Urinary bladder (tissue), 4 donors: ENCODE results near the gene RPA3. TPM values are rescaled to one million over a fixed set of nuclear protein-coding genes. Genes with fewer than 3 reads are reported as not detected.

Source experiments
- DNase-seq: peaks from one replicate; pipeline ENCODE4 v3.0.0-alpha.2; 2015; ENCODE audit errors: extremely low spot score
- H3K27ac ChIP-seq: one replicate; pipeline ENCODE4 v1.5.1; 2013; ENCODE audit warnings: low read depth, mild to moderate bottlenecking, moderate library complexity
- H3K36me3 ChIP-seq: one replicate; pipeline ENCODE4 v1.6.1; 2013; ENCODE audit warnings: mild to moderate bottlenecking, moderate library complexity; ENCODE audit not compliant: insufficient read depth
- H3K4me1 ChIP-seq: one replicate; pipeline ENCODE4 v1.6.1; 2013; ENCODE audit warnings: mild to moderate bottlenecking, moderate library complexity; ENCODE audit not compliant: insufficient read depth
- H3K4me3 ChIP-seq: one replicate; pipeline ENCODE4 v1.5.1; 2013; ENCODE audit warnings: low read depth, low read length
- WGBS: extraction: QIAGEN DNeasy Blood & Tissue Kit; methylation state at CpG from one replicate; pipeline ENCODE4 v1.1.7; 2013; 5-methylcytosine and 5-hydroxymethylcytosine counted together
- polyA plus RNA-seq: library from polyadenylated mRNA; stranded (reverse); fragments of 200-250 nt; gene quantifications from one replicate; pipeline ENCODE4 v1.2.3, GENCODE V29; 2013
- total RNA-seq: library from RNA; depleted of rRNA; stranded (reverse); fragments of >200 nt; gene quantifications from one replicate; pipeline ENCODE4 v1.2.3, GENCODE V29; 2014
- donor health status: healthy with polysubstance abuse.
- donor health status: healthy.

The RPA3 gene
- total and polyA plus RNA-seq, 2 donors, result 18.3 to 21.6 TPM

DNA sequence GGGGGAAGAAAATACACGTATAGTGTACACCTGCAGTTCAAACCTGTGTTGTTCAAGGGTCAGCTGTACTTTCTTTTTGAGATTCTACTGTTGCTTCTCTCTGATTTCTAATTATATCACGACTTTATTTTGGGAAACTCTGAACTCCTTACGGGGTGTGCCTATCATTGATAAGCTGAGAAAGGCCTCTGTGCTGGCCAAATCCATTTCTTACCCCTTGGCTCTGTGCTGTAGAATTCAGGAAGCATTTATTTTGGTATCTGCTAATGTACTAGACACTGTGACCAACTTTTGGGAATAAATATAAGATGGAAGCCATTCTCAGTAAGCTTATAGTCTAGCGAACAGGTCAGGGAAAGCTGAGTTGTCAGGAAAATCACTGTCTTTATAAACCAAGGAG is 26.9 kb upstream of the RPA3 start:
- Histone ChIP-seq H3K4me3 (no peak overlapping the region), H3K4me1 (no peaks in the 10 kb centered on the region), H3K27ac (no peak overlapping the region), H3K36me3 (peaks cover 2% of the 10 kb centered on the region)
- no peak for DNase-seq
- 66% methylated on average over 4 of the region's 4 CpGs for WGBS

DNA sequence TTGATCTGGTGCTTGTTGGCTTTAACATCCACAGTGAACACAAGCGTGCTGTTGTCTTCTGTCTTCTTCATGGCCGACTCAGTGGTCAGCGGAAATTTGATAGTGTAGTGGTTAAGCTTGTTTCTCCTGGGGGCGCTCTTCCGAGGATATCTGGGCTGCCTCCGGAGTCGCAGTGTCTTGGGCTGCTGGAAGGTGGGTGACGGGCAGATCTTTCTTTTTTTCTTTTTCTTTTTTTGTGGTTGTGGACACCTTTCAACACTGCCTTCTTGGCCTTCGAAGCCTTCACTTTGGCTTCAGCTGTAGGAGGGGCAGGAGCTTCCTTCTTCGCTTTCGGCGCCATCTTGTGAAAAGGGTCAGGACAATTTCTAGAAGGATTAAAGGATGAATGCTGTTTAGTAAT is 23.8 kb upstream of the RPA3 start:
- 97% methylated on average over 12 of the region's 12 CpGs for WGBS
- Histone ChIP-seq H3K4me3 (no peak overlapping the region), H3K36me3 (peaks cover 2% of the 10 kb centered on the region), H3K4me1 (no peaks in the 10 kb centered on the region), H3K27ac (no peak overlapping the region)
- DNase-seq, result no peak

GRCh38 chr7:7740037-7740355 is 21.6 kb upstream of the RPA3 start:
- WGBS, result 85% methylated on average over 2 of the region's 2 CpGs
- peaks cover 2% of the 10 kb centered on the region for H3K36me3 ChIP-seq
- H3K27ac ChIP-seq, result no peak overlapping the region
- H3K4me1 ChIP-seq, result no peaks in the 10 kb centered on the region
- no peak overlapping the region for H3K4me3 ChIP-seq
- no peak for DNase-seq

- no peak overlapping the region for H3K4me3 ChIP-seq
- WGBS, result 76% methylated on average over 4 of the region's 4 CpGs
- peaks cover 2% of the 10 kb centered on the region for H3K36me3 ChIP-seq
- no peak for DNase-seq
- no peak overlapping the region for H3K27ac ChIP-seq
- H3K4me1 ChIP-seq, result no peaks in the 10 kb centered on the region
Measured at GRCh38 chr7:7739204-7740036, 21.0 kb upstream of the RPA3 start.

DNA sequence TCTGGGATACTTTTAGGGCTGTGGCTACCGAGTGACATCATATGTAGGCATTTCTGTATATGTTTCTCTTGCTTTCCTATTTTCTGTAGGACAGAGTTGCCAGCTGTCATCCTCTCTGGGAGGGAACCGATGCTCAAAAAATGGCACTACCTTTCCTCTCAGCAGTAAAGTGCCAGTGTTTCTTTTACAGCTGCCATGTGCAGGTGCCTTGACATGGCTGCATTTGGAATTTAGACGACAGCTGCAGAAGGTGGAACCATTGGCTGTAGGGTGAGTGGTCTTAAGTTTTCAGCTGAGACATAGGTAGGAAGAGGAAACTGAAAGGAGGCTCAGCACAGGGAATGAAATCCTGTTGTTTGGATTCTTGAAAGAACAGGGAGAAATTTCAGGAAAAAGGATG is 20.2 kb upstream of the RPA3 start:
- 90% methylated on average over 3 of the region's 3 CpGs for WGBS
- Histone ChIP-seq H3K4me1 (no peaks in the 10 kb centered on the region), H3K36me3 (no peaks in the 10 kb centered on the region), H3K4me3 (no peak overlapping the region), H3K27ac (no peak overlapping the region)
- DNase-seq, result no peak

DNA sequence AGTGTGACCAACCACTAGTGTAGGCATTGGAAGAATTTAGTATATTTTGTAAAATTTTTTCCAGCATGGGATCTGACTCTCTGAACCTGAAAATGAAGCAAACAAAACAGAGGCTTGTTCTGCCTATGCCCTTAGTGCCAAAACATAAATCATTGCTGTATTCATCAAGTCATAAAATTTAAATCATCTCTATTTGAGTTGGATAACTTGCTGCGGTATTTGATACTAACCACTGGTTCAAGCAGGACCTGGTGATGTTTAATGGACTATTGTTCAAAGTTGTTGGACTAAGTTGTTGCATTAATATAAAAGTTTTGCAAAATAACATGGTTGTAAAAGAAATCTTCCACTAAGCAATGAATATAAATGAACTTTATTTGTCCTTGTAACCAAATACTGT is 19.8 kb upstream of the RPA3 start:
- 62% methylated on average over 1 of the region's 1 CpG for WGBS
- Histone ChIP-seq H3K4me1 (no peaks in the 10 kb centered on the region), H3K4me3 (no peak overlapping the region), H3K36me3 (no peaks in the 10 kb centered on the region), H3K27ac (no peak overlapping the region)
- DNase-seq, result no peak

- no peak for DNase-seq
- H3K27ac ChIP-seq, result no peak overlapping the region
Measured at GRCh38 chr7:7737674-7738073, 19.3 kb upstream of the RPA3 start.

GRCh38 chr7:7736671-7737070 is 18.3 kb upstream of the RPA3 start:
- no peak for DNase-seq
- Histone ChIP-seq H3K36me3 (no peaks in the 10 kb centered on the region), H3K27ac (no peak overlapping the region), H3K4me1 (no peaks in the 10 kb centered on the region), H3K4me3 (no peak overlapping the region)
- WGBS, result 94% methylated on average over 2 of the region's 2 CpGs

More at GRCh38 chr7:7737674-7738073, 19.3 kb upstream of the RPA3 start:
- no peaks in the 10 kb centered on the region for H3K36me3 ChIP-seq
- H3K4me1 ChIP-seq, result no peaks in the 10 kb centered on the region
- H3K4me3 ChIP-seq, result no peak overlapping the region

DNA sequence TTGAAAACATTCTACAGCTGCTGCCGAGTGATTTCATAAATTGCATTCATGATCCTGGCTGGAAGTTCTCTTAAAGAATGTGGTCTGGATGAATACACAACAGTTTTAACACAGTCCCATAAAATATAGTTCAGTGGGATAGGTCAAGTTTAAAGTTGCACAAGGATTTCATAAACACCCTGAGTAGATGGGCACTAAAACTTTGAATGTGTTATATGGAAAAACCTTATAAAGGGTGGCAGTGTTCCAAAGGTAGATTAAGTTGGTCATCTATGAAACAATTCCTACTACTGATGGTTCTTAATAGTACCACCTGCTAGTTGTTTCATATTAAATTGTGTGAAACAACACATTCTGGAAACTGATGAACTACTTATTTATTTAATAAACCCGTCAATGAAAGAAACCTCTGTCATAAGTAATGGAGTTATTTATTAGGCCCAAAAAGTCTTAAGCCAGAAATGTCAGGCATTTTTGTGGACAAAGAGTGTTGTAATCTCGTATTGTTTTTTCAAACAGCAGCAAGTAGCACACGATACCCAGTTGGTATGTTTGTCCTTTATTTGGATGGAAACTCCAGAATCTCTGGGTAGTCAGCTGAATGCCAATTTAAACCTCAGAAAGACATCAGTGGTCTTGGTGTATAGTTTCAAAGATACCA is 14.3 kb upstream of the RPA3 start:
- 46% methylated on average over 4 of the region's 4 CpGs for WGBS
- Histone ChIP-seq H3K4me3 (no peak overlapping the region), H3K4me1 (no peaks in the 10 kb centered on the region), H3K27ac (no peak overlapping the region), H3K36me3 (no peaks in the 10 kb centered on the region)
- no peak for DNase-seq

DNA sequence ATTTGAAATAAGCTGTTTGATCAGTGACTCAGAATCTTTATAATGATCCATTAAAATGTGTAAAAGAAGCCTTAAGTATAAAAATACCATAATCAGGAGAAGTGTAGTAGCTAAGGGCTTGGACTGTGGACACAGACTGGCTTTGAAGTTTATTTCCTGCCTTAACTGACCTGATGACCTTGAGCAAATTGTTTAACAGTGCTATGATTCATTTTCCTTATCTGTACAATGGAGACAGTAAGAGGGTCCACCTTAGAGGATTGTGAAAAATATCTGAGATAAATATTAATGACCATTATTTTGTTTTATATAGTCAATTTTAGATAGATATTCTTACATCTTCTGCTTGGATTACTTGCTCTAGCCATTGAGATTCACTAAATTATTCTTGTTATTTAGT is 13.3 kb upstream of the RPA3 start:
- DNase-seq, result no peak
- no peak overlapping the region for H3K27ac ChIP-seq
- H3K36me3 ChIP-seq, result no peaks in the 10 kb centered on the region
- H3K4me1 ChIP-seq, result no peaks in the 10 kb centered on the region
- no peak overlapping the region for H3K4me3 ChIP-seq

DNA sequence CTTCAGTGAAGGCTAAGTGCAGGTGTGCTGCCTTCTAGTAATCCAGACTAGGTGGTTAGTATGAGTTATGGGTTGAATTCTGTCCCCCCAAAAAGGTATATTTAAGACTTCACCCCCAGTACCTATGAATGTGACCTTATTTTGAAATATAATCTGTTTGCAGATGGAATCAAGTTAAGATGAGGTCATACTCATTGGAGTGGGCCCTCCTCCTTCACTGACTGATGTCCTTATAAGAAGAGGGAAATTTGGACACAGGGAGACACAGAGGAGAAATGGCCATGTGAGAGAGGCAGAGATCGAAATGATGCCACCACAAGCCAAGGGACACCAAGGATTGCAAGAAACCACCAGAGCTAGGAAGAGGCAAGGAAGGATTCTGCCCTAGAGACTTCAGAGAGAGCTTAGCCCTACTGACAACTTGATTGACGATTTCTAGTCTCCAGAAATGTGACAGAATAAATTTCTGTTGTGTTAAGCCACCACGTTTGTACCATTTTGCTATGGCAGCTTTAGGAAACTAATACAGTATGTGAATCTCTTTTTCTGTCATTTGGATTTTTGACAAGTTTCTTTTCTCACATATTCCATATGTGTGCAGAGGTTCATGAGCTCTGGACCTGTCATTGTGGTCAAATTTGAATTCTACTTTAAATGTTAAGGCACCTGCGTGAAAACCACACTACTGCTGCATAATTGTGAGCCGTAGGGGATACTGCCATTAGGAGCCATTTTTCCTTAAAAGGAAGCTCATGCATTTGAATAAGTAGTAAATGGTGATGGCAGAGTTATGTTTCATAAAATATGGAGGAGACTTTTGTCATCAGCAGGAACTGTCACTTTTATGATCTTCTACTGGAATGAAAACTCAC is 2.6 kb upstream of the RPA3 start:
- no peak overlapping the region for H3K4me3 ChIP-seq
- H3K36me3 ChIP-seq, result no peaks in the 10 kb centered on the region
- H3K4me1 ChIP-seq, result no peaks in the 10 kb centered on the region
- DNase-seq, result no peak
- 95% methylated on average over 5 of the region's 5 CpGs for WGBS
- H3K27ac ChIP-seq, result no peak overlapping the region

DNA sequence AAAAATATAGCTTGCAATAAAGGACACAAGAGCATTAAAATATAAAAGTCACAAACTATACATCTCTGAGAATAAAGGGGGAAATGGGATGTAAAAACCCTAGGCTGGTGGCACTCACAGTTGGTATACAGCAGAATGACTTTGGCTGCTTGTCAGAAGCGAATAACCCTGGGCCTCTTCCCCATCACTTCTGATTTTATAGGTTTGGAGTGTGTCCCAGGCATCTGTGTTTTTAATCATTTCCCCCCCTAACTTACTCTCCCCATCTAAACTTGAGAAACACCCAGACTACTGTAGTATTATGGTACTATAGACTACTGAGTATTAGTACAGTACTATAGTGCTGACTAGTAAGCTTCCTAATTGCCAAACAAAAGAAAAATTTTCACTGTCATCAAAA is 1.8 kb upstream of the RPA3 start:
- H3K4me3 ChIP-seq, result no peak overlapping the region
- WGBS, result 64% methylated on average over 1 of the region's 1 CpG
- H3K36me3 ChIP-seq, result no peaks in the 10 kb centered on the region
- H3K4me1 ChIP-seq, result no peaks in the 10 kb centered on the region
- H3K27ac ChIP-seq, result no peak overlapping the region
- no peak for DNase-seq

GRCh38 chr7:7719236-7719635 is 829 bp upstream of the RPA3 start:
- no peak for DNase-seq
- no peaks in the 10 kb centered on the region for H3K36me3 ChIP-seq
- no peak overlapping the region for H3K27ac ChIP-seq
- 55% methylated on average over 2 of the region's 2 CpGs for WGBS
- no peak overlapping the region for H3K4me3 ChIP-seq
- H3K4me1 ChIP-seq, result no peaks in the 10 kb centered on the region

DNA sequence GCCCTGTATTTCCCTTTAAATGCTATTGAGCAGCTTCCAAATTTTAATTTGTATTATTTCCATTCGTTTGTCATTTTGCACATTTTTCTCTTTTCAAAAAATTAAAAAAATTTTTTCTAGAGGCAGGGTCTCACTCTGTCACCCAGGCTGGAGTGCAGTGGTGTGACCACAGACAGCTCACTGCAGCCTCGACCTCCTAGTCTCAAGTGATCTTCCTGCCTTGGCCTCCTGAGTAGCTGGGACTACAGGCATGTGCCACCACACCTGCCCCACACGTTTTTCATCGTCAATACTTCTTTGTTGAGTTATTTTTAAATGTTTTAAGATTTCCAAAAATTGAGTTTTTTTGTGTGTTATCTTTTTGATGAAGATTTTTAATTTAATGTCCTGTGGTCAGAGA is 4.7 kb downstream of the RPA3 start:
- no peak for DNase-seq
- no peaks in the 10 kb centered on the region for H3K4me1 ChIP-seq
- WGBS, result 89% methylated on average over 4 of the region's 4 CpGs

More for the DNA sequence above, 4.7 kb downstream of the RPA3 start:
- Histone ChIP-seq H3K36me3 (no peaks in the 10 kb centered on the region), H3K4me3 (no peak overlapping the region), H3K27ac (no peak overlapping the region)
